Measurements from ENCODE around the gene LCP1. TPM values are rescaled to one million over a fixed set of nuclear protein-coding genes. Genes with fewer than 3 reads are reported as not detected.

The LCP1 gene
- total RNA-seq, 1 experiment from 2014 or later: 1.5 TPM

GRCh38 chr13:46178821-46179220 is 3.2 kb downstream of the LCP1 start:
- Histone ChIP-seq H3K9me3 (ENCODE audit: control insufficient read depth, insufficient read depth, low read depth, low read length) (no peaks in the 10 kb centered on the region), H3K27me3 (ENCODE audit: control insufficient read depth, insufficient read depth, low read length) (no peaks in the 10 kb centered on the region; the same call in 1 of the 2 replicates), H3K4me1 (ENCODE audit: control insufficient read depth, insufficient read depth, low read length) (no peaks in the 10 kb centered on the region), H3K36me3 (ENCODE audit: control insufficient read depth, insufficient read depth, low read length) (no peaks in the 10 kb centered on the region), H3K4me3 (ENCODE audit: low read depth in 2 of 2, low read length in 2 of 2) (no peak overlapping the region), H3K27ac (ENCODE audit: low read length) (no peak overlapping the region)
- TF ChIP-seq POLR2AphosphoS5 (IDR thresholded peaks at IDR 0.05; ENCODE audit: low read depth, low read length): no peak
- no peak for TF ChIP-seq TCF7L2 (IDR thresholded peaks at IDR 0.05; ENCODE audit: low read depth, low read length)
- no peak for TF ChIP-seq CTCF (IDR thresholded peaks at IDR 0.05)
- TF ChIP-seq REST (IDR thresholded peaks at IDR 0.05; ENCODE audit: insufficient read depth in 1 of 2, low read depth in 2 of 2, low read length in 1 of 2): no peak
- no peak for TF ChIP-seq SIN3A (IDR thresholded peaks at IDR 0.05; ENCODE audit: borderline replicate concordance, insufficient read depth, low read depth, low read length)
- no TSS peak for BruUV-seq (replicated peaks)
- in situ Hi-C loops (cut with HindIII; ENCODE audit: low pct_unique_long_range_greater_than_20kb, low sequenced_read_pairs): no loop called here
- POLR2A ChIA-PET: no interaction called here
- CTCF ChIA-PET: interaction anchor here (0.6 kb wide), 1 partner anchor 1674 kb away, joined by 3 read pairs; no protein-coding TSS in a partner anchor
- DNase-seq (ENCODE audit: low read depth, low spot score) (no peak), ATAC-seq (no peak)
- intact Hi-C loops (cut with micrococcal nuclease; ENCODE audit: unreplicated experiment): no loop called here

- no peaks in the 10 kb centered on the region for H3K9me3 ChIP-seq (ENCODE audit: control insufficient read depth, insufficient read depth, low read depth, low read length)
- ATAC-seq: no peak
- DNase-seq (ENCODE audit: low read depth, low spot score): no peak
- no peaks in the 10 kb centered on the region; the same call in 1 of the 2 replicates for H3K27me3 ChIP-seq (ENCODE audit: control insufficient read depth, insufficient read depth, low read length)
- H3K4me3 ChIP-seq (ENCODE audit: low read depth in 2 of 2, low read length in 2 of 2): no peak overlapping the region
- ChIA-PET POLR2A (no interaction called here), CTCF (no interaction called here)
- BruUV-seq (replicated peaks): no TSS peak
- H3K27ac ChIP-seq (ENCODE audit: low read length): no peak overlapping the region
- H3K36me3 ChIP-seq (ENCODE audit: control insufficient read depth, insufficient read depth, low read length): no peaks in the 10 kb centered on the region
- intact Hi-C loops (cut with micrococcal nuclease; ENCODE audit: unreplicated experiment): no loop called here
- in situ Hi-C loops (cut with HindIII; ENCODE audit: low pct_unique_long_range_greater_than_20kb, low sequenced_read_pairs): no loop called here
- TF ChIP-seq POLR2AphosphoS5 (IDR thresholded peaks at IDR 0.05; ENCODE audit: low read depth, low read length) (no peak), SIN3A (IDR thresholded peaks at IDR 0.05; ENCODE audit: borderline replicate concordance, insufficient read depth, low read depth, low read length) (no peak), REST (IDR thresholded peaks at IDR 0.05; ENCODE audit: insufficient read depth in 1 of 2, low read depth in 2 of 2, low read length in 1 of 2) (no peak), CTCF (IDR thresholded peaks at IDR 0.05) (no peak), TCF7L2 (IDR thresholded peaks at IDR 0.05; ENCODE audit: low read depth, low read length) (no peak)
- H3K4me1 ChIP-seq (ENCODE audit: control insufficient read depth, insufficient read depth, low read length): no peaks in the 10 kb centered on the region
These were observed 3.8 kb downstream of the LCP1 start for GRCh38 chr13:46178143-46178542.

All from Panc1 (cell line).